ENCODE measurements around the gene SKIDA1.

The SKIDA1 gene

DNA sequence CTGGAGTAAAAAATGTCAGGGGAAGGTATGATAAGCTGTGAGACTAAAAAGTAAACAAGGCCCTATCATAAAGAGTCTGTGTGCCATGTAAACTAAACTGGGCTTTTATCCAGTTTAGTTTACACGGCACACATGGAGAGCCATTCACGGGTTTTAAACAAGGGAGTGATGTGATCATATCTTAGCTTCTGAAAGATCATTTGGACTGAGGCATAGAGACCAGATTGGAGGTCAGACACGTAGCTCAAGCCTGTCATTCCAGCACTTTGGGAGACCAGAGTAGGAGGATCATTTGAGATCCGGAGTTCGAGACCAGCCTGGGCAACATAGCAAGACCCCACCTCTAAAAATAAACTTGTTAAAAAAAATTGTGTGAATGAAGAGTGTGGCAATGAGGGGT is 50.1 kb downstream of the SKIDA1 start:
- DNase-seq, result no peak

GRCh38 chr10:21473541-21473940 is 51.9 kb downstream of the SKIDA1 start:
- DNase-seq, result no peak

DNA sequence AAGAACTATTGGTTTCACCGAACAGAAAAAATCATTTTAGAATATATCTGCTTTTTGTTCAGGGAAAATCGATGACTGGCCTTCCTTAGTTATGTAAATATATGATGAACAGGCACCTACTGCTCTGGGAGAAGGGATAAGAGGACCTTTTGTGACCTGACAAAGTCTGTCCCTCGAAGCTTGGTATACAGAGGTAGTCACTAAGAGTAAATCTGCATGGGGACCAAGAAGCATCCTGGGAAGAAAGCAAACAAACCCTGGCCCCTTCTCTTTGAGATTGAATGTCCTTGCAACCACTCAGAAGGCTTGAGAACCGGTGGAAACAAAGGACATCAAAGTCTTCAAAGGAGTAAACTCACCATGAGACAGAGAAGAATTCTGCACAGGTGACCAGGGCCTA is 52.3 kb downstream of the SKIDA1 start:
- DNase-seq, result no peak

- DNase-seq, result no peak
Measured at GRCh38 chr10:21468086-21468485, 57.4 kb downstream of the SKIDA1 start.

DNA sequence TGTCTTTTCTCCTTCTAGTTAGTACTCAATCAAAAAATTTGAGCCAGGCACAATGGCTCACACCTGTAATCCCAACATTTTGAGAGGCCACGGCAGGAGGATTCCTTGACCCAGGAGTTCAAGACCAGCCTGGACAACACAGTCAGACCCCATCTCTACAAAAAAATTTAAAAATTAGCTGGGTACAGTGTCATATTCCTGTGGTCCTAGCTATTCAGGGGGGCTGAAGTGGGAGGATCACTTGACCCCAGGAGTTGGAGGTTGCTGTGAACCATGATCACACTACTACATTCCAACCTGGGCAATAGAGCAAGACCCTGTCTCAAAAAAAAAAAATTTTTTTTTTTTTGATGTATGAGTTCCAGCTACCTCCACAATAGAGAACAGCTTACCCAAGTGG is 57.8 kb downstream of the SKIDA1 start:
- DNase-seq, result no peak

- DNase-seq, result no peak
Measured at GRCh38 chr10:21464134-21464533, 61.3 kb downstream of the SKIDA1 start.
